ENCODE measurements around the gene CDC42BPB. TPM values are rescaled to one million over a fixed set of nuclear protein-coding genes. Genes with fewer than 3 reads are reported as not detected.
"Not testable (repeated sequence)": the region's sequence is repeated elsewhere in the genome, so short reads cannot be mapped to it uniquely, and the experiment has no call there.

The CDC42BPB gene
- total RNA-seq, 1 experiment from 2014 or later, result 59.5 TPM

DNA sequence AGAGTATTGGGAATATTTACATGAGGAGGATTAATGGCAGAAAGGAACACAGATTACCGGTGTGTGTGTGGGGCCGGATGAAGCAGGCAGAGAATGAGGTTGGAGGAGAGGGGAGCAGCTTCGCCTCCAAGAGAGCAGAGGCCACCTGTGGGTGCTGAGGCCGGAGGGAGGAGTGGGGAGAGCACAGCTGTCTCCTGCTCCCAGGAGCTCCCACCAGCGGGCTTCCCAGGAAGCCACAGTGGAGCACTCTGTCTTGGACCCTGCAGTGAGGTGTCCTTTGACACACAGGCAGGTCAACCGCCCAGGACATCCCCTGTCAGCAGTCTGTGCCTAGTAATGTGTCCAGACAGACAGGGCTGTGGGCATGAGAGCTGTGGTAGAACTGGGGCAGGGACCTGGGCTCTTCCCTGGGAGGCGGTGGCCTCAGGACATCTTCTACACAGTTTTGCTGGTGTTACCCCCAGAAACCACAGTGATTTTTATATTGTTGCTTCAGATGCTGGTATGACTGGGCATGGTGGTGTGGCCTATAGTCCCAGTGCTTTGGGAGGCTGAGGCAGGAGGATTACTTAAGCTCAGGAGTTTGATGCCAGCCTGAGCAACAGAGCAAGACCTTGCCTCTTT is 153.3 kb downstream of the CDC42BPB start:
- no peak for DNase-seq (ENCODE audit: low read depth)

DNA sequence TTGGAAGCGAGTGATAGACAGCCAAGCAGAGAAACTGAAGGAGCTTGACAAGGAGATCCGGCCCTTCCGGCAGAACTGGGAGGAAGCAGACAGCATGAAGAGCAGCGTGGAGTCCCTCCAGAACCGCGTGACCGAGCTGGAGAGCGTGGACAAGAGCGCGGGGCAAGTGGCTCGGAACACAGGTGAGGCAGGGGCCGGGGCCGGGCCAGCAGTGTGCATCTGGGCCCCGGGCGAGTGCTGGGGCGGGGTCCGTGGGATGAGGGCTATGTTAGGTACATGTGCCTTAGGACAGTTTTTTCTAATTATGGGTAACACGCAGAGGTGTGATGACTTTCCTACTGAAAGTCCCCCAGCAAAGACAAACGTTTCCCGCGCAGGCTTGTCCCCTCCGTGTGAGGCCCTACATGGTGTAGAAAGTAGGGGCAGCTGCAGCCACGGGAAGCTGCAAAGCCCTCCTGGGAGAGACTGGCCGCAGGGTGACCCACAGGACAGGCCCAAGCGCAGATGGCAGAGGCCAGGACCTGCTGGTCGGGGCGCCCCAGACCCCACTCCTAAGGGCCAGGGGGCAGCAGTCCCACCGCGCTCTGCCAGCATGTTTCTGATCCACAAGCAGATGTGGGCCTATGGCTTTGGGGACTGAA is 154.0 kb downstream of the CDC42BPB start:
- no peak for DNase-seq (ENCODE audit: low read depth)

GRCh38 chr14:102902523-102903247 is 154.7 kb downstream of the CDC42BPB start:
- no peak for DNase-seq (ENCODE audit: low read depth)

DNA sequence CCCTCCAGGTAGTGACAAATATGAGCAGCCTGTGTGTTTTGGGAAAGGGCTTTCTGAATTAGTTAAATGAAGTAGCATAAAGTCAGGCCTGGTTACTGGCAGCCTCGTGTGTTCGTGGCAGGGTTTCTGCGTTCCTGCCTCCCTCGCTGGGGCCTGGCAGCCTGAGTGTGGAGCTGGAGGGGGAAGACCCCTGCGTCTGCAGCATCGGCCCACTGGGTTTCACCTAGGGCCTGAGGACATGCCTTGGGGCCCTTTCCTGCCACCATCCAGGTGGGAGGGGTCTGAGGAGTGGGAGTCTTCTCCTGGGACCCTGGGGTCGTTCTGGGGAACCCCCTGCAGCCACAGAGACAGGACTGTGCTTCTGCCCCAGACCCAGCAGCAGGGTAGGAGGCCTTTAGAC is 155.3 kb downstream of the CDC42BPB start:
- no peak for DNase-seq (ENCODE audit: low read depth)

GRCh38 chr14:102901633-102902032 is 155.7 kb downstream of the CDC42BPB start:
- DNase-seq (ENCODE audit: low read depth), result no peak

DNA sequence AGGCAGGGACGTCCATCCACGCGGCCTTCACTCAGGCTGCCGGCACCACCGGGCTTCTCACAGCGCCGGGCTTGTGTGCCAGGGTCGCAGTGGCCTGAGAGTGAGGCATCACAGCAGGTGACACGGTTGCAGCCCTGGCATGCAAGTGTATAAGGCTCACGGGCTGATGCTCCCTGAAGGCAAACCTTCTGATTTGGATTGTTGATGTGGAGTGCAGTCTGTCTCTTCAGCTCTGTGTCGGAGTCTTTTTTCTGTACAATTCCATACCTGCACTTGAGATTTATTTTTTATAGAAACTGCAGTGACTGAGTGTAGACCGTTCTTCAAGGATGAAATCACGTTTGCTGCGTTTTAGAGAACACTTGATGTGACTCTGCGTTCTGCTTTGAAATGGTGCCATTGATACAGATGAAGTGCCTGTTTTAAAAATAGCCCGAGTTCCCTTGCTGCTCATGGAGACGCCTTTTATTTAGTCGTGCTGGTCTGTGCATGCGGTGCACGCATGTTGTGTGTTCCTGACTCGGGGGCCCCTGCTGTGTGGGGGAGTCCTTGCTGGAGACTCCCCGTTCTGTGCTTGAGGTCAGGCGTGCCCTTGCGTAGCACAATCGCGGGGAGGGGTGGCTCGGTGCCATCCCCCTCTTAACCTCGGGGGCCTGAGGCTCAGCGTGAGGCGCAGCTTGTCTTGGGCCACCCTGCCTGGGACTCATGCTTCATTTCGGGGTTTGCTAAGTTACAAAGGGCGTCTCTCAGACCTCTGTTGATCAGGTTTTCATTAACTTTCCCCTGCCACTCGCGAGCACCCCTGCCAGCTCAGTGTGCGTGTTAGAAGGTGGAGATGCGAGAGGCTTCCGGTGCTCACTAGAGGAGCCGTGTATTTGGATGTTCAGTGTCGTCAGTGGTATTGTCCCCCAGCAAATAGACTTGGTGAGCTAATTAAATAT is 156.4 kb downstream of the CDC42BPB start:
- no peak for DNase-seq (ENCODE audit: low read depth)

GRCh38 chr14:102899516-102899900 is 157.8 kb downstream of the CDC42BPB start:
- DNase-seq (ENCODE audit: low read depth), result no peak

DNA sequence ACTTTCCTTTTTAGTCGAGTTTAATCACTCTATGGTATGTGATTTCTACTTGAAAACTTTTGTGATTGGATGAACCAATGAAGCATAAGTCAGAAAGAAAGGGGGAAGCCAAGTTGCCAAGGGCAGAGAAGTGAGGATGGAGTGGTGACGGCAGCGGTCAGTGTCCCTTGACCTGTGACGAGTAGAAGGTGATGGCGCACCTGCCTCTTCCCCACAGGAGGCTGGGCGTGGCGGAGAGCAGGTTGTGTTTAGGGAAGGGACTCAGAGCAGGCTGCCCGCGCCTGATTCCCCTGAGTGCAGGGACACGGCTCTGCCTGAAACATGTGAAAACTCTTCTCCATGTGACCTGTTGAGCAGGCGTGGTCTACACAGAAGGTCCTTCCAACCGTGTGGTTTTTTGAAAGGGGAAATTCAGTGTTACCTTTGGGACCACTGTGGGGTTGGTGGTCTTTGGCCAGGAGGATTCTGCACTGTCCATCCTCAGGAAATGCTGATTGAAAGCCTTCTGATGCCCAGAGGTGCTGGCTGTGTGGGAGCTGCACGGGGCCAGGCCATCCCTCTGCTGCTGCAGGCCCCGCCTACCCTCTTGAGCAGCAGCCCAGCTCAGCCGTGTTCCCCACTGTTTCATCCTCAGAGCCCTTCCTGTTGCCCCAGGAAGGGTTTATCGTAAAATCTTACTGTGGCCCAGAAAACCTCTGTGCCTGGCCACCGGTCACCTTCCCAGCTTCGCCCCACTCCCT is 158.4 kb downstream of the CDC42BPB start:
- no peak for DNase-seq (ENCODE audit: low read depth)

GRCh38 chr14:102898298-102898697 is 159.1 kb downstream of the CDC42BPB start:
- no peak for DNase-seq (ENCODE audit: low read depth)

DNA sequence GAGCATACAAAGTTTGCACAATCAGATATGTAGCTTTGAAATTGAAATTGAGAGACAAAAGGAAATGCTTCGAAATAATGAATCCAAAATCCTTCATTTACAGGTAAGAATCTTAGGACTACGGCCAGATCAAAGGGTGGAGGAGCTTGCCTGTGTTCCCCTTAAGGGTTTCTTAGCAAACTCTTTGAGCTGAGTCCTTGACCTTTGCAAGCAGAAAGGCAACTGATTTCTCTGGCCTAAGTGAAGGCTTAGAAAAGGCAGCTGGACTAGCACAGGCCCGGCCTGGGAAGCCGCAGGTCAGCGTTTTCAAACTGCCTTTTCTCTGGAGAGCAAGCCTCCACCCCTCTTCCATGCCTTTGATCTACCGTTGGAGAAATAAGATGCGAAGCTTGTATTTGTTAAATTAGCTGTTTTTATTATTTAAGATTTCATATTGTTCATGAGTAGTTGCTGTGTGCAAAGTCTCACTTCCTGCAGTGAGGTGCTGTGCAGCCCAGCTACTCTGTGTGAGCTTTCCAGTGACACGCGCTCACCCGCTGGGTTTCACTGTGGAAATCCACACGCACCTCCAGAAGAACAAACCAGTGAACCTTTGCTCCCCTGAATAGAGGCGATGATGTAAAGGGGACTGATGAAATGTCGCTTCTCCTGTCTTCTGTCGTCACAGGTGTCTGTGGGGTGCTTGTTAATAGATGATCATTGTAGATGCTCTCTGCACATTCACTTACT is 159.9 kb downstream of the CDC42BPB start:
- no peak for DNase-seq (ENCODE audit: low read depth)

- DNase-seq (ENCODE audit: low read depth), result not testable (repeated sequence)
Measured at GRCh38 chr14:102896735-102897134, 160.6 kb downstream of the CDC42BPB start.

DNA sequence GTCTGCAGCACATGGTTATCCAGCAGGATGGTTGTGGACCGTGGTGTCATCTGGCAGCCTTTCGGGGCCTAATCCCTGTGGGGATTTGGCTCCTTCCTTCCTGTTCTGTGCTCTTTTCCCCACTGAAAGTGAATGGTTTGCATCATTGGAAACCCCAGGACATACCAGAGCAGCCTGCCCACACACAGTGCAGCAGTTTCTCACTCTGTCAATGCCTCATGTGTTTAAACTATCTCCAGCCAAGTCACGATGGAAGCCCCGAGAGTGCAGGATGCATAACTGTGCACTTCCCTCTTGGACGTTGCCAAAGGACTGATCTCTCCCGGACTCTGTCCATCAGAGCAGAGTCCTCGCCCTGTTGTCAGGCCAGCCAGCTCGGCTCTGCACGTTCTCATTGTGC is 163.9 kb downstream of the CDC42BPB start:
- DNase-seq (ENCODE audit: low read depth), result no peak

- no peak for DNase-seq (ENCODE audit: low read depth)
Measured at GRCh38 chr14:102892651-102893050, 164.7 kb downstream of the CDC42BPB start.

DNA sequence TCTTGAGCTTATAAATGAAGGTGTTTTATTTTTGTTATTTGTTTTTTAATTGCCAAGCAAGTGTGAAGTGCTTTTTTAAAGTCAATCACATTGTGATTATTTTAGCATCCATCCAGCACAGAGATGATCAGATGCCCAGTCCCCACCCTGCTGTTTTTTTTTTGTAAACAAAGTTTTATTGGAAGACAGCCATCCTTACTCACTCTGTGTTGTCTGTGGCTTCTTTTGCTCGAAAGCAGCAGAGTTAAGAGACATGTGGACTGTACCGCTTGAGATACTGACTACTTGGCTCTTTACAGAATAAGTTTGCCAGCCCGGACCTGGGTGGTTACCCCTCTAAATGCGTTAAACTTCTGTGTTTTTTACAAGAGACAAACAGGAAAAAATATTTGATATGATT is 165.8 kb downstream of the CDC42BPB start:
- DNase-seq (ENCODE audit: low read depth), result peak; percentile 34

DNA sequence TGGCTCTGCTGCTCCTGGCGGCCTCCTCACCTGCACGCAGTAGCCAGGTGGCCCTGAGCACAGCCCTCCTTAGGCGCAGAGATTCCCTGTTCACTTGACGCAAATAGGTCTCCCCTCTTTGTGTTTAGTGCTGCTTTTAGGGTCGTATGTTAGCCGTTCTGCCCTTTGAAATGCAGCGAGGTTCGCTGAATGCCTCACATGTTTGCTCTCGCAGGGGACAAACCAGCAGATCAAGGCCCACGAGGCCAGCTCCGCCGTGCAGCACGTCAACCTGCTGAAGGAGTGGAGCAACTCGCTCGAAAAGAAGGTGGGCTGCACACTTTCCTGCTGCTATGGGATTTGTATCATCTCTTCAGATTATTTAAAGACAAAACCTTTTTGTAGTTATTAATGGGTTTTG is 166.2 kb downstream of the CDC42BPB start:
- no peak for DNase-seq (ENCODE audit: low read depth)

DNA sequence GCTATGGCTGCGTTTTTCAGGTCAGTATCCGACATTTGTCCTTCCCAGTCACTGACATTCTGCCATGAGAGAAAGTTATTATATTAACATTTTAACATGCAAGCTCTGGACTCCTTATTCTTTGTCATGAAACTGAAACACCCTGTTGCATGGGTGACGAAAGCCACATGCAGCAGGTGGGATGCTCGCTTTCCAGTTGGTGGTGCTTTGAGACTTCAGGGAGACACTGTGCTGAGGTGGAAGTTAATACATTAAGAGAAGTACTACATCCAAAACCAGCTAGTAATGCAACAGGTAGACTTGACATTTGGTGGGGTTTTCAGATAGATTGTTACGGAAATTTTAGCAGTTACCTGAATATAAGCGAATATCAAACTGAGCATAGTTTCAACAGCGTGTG is 167.7 kb downstream of the CDC42BPB start:
- no peak for DNase-seq (ENCODE audit: low read depth)

- no peak for DNase-seq (ENCODE audit: low read depth)
Measured at GRCh38 chr14:102888748-102889147, 168.6 kb downstream of the CDC42BPB start.

DNA sequence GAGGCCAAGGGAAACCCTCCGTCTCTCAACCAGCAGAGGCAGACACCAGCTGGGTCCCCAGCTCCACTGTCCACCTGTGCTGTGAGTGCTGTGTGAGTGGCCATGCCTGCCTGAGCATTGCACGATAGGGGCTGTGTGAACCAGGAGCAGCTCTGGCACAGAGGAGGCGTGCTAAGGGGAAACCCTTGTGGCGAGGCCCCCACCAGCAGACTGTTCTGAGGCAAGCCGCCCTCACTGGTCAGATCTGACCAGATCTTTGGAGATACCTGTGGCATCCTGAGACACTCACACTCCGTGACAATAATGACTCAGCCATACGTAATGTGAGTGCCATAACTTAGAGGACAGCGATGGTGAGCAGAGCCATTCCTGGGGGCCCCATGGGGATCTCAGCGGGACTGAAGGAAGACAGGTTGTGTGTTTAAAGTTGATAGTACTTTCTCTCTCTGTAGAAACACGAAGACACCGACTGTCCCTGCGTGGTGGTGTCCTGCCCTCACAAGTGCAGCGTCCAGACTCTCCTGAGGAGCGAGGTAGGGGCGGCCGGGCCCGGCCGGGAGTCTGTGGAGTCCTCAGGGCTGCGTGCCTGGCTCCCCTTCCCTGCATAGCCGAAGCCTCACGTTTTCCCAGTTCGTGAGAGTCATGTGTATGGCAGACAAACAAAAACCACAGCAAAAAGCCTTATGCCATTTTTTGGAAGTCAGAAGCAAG is 171.5 kb downstream of the CDC42BPB start:
- no peak for DNase-seq (ENCODE audit: low read depth)

GRCh38 chr14:102883554-102883953 is 173.8 kb downstream of the CDC42BPB start:
- no peak for DNase-seq (ENCODE audit: low read depth)

DNA sequence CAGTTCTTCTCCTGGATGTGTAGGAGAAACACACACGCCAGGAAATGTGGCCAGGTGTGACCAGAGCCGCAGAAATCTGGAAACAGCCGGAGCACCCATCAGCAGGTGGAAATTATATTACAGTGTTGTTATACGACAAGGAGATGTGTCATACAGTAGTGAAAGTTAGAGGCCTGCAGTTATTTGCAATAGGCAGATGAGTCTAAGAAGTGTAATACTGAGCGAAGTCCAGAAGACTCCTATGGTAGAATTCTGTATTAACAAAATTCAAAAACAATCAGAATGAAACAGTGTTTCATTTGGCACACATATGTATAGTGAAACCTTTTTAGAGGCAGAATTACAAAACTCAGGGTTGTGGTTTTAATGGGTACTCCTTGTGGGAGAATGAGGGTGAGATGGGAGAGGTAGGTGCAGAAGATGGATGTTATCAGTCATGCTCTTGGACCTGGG is 174.2 kb downstream of the CDC42BPB start:
- no peak for DNase-seq (ENCODE audit: low read depth)
